ENCODE results near the gene GLT6D1.

GLT6D1 gene

DNA sequence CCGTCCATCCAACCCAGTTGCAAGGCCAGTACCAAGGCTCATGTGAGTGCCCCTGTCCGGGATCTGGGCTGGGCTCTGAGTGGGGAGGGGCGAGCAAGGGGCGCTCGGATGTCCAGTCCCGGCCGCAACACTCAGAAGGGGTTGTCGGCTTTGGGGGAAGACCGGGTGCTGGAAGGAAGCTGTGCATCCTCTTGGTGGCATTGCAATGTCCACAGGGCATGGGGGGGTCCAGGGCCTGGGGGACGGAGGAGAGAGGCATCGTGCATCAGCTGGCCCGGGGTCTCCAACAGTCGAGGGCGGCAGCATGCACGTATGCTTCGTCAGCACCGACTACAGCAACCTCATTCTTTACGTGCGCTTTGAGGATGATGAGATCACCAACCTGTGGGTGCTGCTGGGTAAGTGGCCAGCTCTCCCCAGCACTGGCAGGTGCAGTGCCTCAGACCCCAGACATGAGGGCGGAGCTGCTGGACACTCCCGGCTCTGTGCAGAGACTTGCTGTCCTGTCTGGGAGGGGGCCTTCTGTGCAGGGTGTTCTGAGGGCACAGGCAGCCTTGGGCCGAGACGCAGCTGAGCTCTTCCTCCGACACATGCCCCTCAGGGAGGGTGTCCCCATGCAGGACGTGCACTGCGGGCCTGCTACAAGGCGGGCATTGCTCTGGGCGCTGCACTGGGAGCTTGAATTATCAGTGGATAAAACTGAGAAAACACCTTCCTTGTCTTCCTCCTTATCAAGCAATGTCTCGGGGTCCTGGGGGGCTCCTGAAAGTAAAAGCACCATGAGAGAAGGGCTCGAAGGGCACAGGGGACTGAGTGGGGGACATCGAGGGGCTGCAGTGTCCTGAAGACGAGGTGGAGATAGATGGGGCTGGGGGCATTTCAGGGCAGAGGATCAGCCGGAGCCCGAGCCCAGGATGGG, 22.5 kb downstream of the GLT6D1 start:
- peaks cover 5% of the 10 kb centered on the region for H3K4me1 Mint-ChIP-seq
- peaks cover 12% of the 10 kb centered on the region for H3K27me3 Mint-ChIP-seq (ENCODE audit: low read depth, poor library complexity)

GRCh38 chr9:135615666-135616618, 23.4 kb downstream of the GLT6D1 start:
- Mint-ChIP-seq H3K36me3 (ENCODE audit: low read depth) (no peaks in the 10 kb centered on the region), H3K4me3 (no peak overlapping the region), H3K9me3 (peaks cover 7% of the 10 kb centered on the region), H3K4me1 (peaks cover 5% of the 10 kb centered on the region), H3K27ac (no peak overlapping the region), H3K27me3 (ENCODE audit: low read depth, poor library complexity) (peaks cover 11% of the 10 kb centered on the region)
- no peak for DNase-seq
- peak; percentile 27 for TF ChIP-seq CTCF (IDR thresholded peaks at IDR 0.05)

More for the DNA sequence above, 22.5 kb downstream of the GLT6D1 start:
- no peak for DNase-seq
- no peak overlapping the region for H3K4me3 Mint-ChIP-seq
- no peaks in the 10 kb centered on the region for H3K36me3 Mint-ChIP-seq (ENCODE audit: low read depth)
- H3K9me3 Mint-ChIP-seq, result peaks cover 2% of the 10 kb centered on the region
- TF ChIP-seq CTCF (IDR thresholded peaks at IDR 0.05), result no peak
- no peak overlapping the region for H3K27ac Mint-ChIP-seq

- no peak for DNase-seq
- no peaks in the 10 kb centered on the region for H3K36me3 Mint-ChIP-seq (ENCODE audit: low read depth)
- TF ChIP-seq CTCF (IDR thresholded peaks at IDR 0.05), result no peak
- H3K4me1 Mint-ChIP-seq, result no peaks in the 10 kb centered on the region
- peaks cover 13% of the 10 kb centered on the region for H3K9me3 Mint-ChIP-seq
- no peak overlapping the region for H3K27ac Mint-ChIP-seq
- H3K4me3 Mint-ChIP-seq, result no peak overlapping the region
- peaks cover 10% of the 10 kb centered on the region for H3K27me3 Mint-ChIP-seq (ENCODE audit: low read depth, poor library complexity)
These were observed 24.3 kb downstream of the GLT6D1 start for GRCh38 chr9:135614821-135615665.

- H3K9me3 Mint-ChIP-seq, result peaks cover 17% of the 10 kb centered on the region
- no peak overlapping the region for H3K4me3 Mint-ChIP-seq
- H3K27ac Mint-ChIP-seq, result no peak overlapping the region
- H3K4me1 Mint-ChIP-seq, result peaks cover 4% of the 10 kb centered on the region
- TF ChIP-seq CTCF (IDR thresholded peaks at IDR 0.05), result no peak
- H3K36me3 Mint-ChIP-seq (ENCODE audit: low read depth), result no peaks in the 10 kb centered on the region
- H3K27me3 Mint-ChIP-seq (ENCODE audit: low read depth, poor library complexity), result peaks cover 12% of the 10 kb centered on the region
- DNase-seq, result no peak
These were observed 25.2 kb downstream of the GLT6D1 start for GRCh38 chr9:135613946-135614805.
